ENCODE results near the gene LEMD2.

DNA sequence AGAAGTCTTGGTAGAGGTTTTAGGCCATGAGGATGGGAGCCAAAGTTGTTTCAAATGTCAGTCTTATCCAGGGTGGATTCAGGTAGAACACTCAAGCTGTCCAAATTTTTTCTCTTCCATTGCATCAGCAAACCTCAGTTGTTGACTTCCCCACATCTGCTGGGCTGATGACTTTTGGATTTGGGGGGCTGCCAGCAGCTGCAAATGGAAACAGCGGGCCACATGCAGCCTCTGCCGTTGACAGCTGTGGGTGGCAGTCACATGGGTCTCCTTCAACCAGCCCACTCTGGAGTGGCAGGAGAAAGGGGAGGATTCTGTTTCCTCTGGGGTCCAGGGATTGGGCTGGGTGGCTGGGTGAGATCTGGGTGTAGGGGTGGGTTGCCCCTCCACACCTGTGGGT lies 20.7 kb upstream of the LEMD2 start:
- TF ChIP-seq, protein P1, sequence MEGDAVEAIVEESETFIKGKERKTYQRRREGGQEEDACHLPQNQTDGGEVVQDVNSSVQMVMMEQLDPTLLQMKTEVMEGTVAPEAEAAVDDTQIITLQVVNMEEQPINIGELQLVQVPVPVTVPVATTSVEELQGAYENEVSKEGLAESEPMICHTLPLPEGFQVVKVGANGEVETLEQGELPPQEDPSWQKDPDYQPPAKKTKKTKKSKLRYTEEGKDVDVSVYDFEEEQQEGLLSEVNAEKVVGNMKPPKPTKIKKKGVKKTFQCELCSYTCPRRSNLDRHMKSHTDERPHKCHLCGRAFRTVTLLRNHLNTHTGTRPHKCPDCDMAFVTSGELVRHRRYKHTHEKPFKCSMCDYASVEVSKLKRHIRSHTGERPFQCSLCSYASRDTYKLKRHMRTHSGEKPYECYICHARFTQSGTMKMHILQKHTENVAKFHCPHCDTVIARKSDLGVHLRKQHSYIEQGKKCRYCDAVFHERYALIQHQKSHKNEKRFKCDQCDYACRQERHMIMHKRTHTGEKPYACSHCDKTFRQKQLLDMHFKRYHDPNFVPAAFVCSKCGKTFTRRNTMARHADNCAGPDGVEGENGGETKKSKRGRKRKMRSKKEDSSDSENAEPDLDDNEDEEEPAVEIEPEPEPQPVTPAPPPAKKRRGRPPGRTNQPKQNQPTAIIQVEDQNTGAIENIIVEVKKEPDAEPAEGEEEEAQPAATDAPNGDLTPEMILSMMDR (conservative IDR thresholded peaks at IDR 0.05; ENCODE audit: low read depth, low read length): no peak
- TF ChIP-seq RCOR1 (IDR thresholded peaks at IDR 0.05; ENCODE audit: insufficient replicate concordance, low read length) (no peak), MXI1 (IDR thresholded peaks at IDR 0.05; ENCODE audit: borderline replicate concordance, low read depth, low read length) (no peak), POLR2A (IDR thresholded peaks at IDR 0.05; ENCODE audit: low read depth, low read length) (no peak)
